Glutamatergic neuron (in vitro differentiated cells): ENCODE measurements around the gene CKAP2L. TPM values are rescaled to one million over a fixed set of nuclear protein-coding genes. Genes with fewer than 3 reads are reported as not detected.

Experiments used
- DNase-seq: peaks from one replicate; pipeline ENCODE4 v3.0.0; 2022
- H3K27ac Mint-ChIP-seq: one replicate; pipeline ENCODE4 v1.8.0; 2020; ENCODE audit warnings: mild to moderate bottlenecking, mixed read lengths, inconsistent platforms; ENCODE audit not compliant: unreplicated experiment
- H3K27me3 Mint-ChIP-seq: one replicate; pipeline ENCODE4 v1.8.0; 2020; ENCODE audit warnings: mild to moderate bottlenecking, moderate library complexity, mixed read lengths, inconsistent platforms; ENCODE audit not compliant: unreplicated experiment
- H3K36me3 Mint-ChIP-seq: one replicate; pipeline ENCODE4 v1.8.0; 2020; ENCODE audit warnings: mild to moderate bottlenecking, mixed read lengths, inconsistent platforms; ENCODE audit not compliant: unreplicated experiment
- H3K4me1 Mint-ChIP-seq: one replicate; pipeline ENCODE4 v1.8.0; 2020; ENCODE audit warnings: mild to moderate bottlenecking, low read depth, mixed read lengths, inconsistent platforms; ENCODE audit not compliant: unreplicated experiment
- H3K4me3 Mint-ChIP-seq: one replicate; pipeline ENCODE4 v1.8.0; 2020; ENCODE audit warnings: mild to moderate bottlenecking, mixed read lengths, inconsistent platforms; ENCODE audit not compliant: unreplicated experiment
- H3K9me3 Mint-ChIP-seq: one replicate; pipeline ENCODE4 v1.8.0; 2020; ENCODE audit warnings: mild to moderate bottlenecking, moderate library complexity, mixed read lengths, inconsistent platforms; ENCODE audit not compliant: unreplicated experiment
- CTCF ChIP-seq: fragments of 200-600 bp; sonication (generic); IDR thresholded peaks from one replicate; pipeline ENCODE4 v1.5.0; 2021; ENCODE audit not compliant: partially characterized antibody, unreplicated experiment
- total RNA-seq: library from RNA; stranded (reverse); fragmentation: NEBNext Ultra II Directional; extraction: Animal tissue kit (Norgen Biotek cat#: 25700); gene quantifications from one replicate; pipeline ENCODE4 v1.2.1, GENCODE V29; 2021; ENCODE audit not compliant: unreplicated experiment

The CKAP2L gene
- total RNA-seq, 1 donor from 2014 or later: 3.3 TPM

GRCh38 chr2:112713585-112713925, 50.9 kb downstream of the CKAP2L start:
- Mint-ChIP-seq H3K4me1 (peaks cover 9% of the 10 kb centered on the region), H3K4me3 (no peak overlapping the region), H3K27me3 (peaks cover 3% of the 10 kb centered on the region), H3K36me3 (peaks cover 5% of the 10 kb centered on the region), H3K9me3 (no peaks in the 10 kb centered on the region), H3K27ac (no peak overlapping the region)
- no peak for DNase-seq
- TF ChIP-seq CTCF: no peak

- no peak overlapping the region for H3K4me3 Mint-ChIP-seq
- no peak overlapping the region for H3K27ac Mint-ChIP-seq
- DNase-seq: no peak
- peaks cover 5% of the 10 kb centered on the region for H3K36me3 Mint-ChIP-seq
- no peaks in the 10 kb centered on the region for H3K9me3 Mint-ChIP-seq
- H3K4me1 Mint-ChIP-seq: peaks cover 9% of the 10 kb centered on the region
- H3K27me3 Mint-ChIP-seq: peaks cover 3% of the 10 kb centered on the region
- TF ChIP-seq CTCF: no peak
Observed at GRCh38 chr2:112712903-112713584, 51.4 kb downstream of the CKAP2L start.

- H3K36me3 Mint-ChIP-seq: peaks cover 3% of the 10 kb centered on the region
- H3K9me3 Mint-ChIP-seq: no peaks in the 10 kb centered on the region
- H3K27me3 Mint-ChIP-seq: peaks cover 3% of the 10 kb centered on the region
- H3K4me3 Mint-ChIP-seq: no peak overlapping the region
- no peak overlapping the region for H3K27ac Mint-ChIP-seq
- TF ChIP-seq CTCF: no peak
- peaks cover 9% of the 10 kb centered on the region for H3K4me1 Mint-ChIP-seq
- DNase-seq: no peak
Observed at GRCh38 chr2:112712465-112712864, 51.9 kb downstream of the CKAP2L start.

- no peak for TF ChIP-seq CTCF
- Mint-ChIP-seq H3K27me3 (peaks cover 3% of the 10 kb centered on the region), H3K9me3 (no peaks in the 10 kb centered on the region), H3K4me1 (peaks cover 9% of the 10 kb centered on the region), H3K36me3 (no peaks in the 10 kb centered on the region), H3K27ac (no peak overlapping the region), H3K4me3 (no peak overlapping the region)
- DNase-seq: no peak
Observed at GRCh38 chr2:112710956-112711750, 53.3 kb downstream of the CKAP2L start.

- Mint-ChIP-seq H3K4me1 (peaks cover 9% of the 10 kb centered on the region), H3K27me3 (peaks cover 3% of the 10 kb centered on the region), H3K9me3 (no peaks in the 10 kb centered on the region), H3K4me3 (no peak overlapping the region), H3K36me3 (peaks cover 2% of the 10 kb centered on the region), H3K27ac (no peak overlapping the region)
- TF ChIP-seq CTCF: no peak
- DNase-seq: no peak
Observed at GRCh38 chr2:112709703-112710102, 54.7 kb downstream of the CKAP2L start.
